NCI-H1930 (cell line): ENCODE results near the gene MTMR3.
"Not testable (repeated sequence)": the region's sequence is repeated elsewhere in the genome, so short reads cannot be mapped to it uniquely, and the experiment has no call there.

Experiments used
- DNase-seq, 2 experiments: peaks; one replicate each; lab custom pipeline; 2025; lab: John Stamatoyannopoulos, UW

Gene MTMR3

GRCh38 chr22:29967461-29967860 is 84.5 kb downstream of the MTMR3 start:
- DNase-seq: no peak

DNA sequence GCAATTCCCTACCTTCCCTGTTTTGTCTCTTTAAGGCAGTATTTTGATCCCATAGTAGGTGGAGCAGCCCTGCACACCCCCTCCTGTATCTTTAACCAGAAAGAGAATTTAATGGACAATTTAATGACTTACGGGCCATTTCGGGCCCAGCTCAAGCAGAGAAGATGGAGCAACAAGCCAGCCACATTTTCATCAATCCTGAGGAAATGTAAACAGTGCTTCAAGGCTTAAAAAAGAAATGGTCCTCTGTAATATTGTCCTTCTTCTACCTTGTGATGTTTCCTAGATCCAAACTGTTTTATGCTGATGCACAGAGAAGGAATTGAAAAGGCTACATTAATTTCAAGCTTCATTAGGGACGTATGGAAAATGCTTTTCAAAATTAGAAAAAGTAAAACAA is 88.6 kb downstream of the MTMR3 start:
- no peak for DNase-seq

DNA sequence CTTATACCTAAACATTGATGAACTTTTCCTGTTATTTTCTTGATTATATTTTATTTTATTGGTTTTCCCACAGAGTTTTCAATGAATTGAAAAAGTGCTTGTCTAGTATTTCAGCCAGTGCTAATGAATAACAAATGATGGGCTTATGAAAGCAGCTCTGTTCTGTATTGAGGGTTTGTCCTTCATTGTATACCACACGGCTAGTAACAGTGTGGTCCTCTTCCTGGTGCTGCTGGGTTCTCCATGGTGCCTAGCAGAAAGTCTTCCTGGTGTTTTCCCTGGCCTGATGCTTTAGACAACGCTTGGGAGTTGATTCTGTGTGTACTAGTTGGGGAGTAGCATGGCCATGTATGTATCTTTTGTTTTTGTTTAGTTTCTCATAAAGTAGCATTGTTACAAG is 89.1 kb downstream of the MTMR3 start:
- no peak for DNase-seq

DNA sequence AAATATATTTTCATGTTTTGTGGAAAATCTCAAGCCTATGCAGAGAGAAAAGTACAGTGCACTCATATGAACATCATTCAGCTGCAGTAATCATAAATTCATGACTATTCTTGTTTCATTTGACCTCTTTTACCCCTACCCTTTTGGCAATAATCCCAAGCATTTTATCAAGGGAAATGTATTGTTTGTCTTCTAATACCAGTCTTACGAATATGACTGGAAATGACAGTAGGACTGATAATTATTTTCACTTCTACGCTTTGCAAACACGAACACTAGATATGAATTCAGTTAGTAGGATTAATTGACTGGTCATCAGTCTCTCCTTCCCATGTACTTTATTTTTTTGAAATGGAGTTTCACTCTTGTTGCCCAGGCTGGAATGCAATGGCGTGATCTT is 90.3 kb downstream of the MTMR3 start:
- DNase-seq: no peak

DNA sequence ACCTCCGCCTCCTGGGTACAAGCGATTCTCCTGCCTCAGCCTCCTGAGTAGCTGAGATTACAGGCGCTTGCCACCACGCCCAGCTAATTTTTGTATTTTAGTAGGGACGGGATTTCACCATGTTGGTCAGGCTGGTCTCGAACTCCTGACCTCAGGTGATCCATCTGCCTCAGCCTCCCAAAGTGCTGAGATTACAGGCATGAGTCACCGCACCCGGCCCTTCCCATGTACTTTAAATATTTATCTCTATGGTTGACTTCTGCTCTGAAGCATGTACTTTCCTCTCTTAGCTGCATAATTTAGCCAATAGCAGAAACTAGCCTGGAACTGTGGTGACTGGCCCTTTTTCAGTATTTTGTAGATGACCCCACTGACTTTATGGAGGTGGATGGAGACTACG is 90.7 kb downstream of the MTMR3 start:
- DNase-seq: not testable (repeated sequence)

DNA sequence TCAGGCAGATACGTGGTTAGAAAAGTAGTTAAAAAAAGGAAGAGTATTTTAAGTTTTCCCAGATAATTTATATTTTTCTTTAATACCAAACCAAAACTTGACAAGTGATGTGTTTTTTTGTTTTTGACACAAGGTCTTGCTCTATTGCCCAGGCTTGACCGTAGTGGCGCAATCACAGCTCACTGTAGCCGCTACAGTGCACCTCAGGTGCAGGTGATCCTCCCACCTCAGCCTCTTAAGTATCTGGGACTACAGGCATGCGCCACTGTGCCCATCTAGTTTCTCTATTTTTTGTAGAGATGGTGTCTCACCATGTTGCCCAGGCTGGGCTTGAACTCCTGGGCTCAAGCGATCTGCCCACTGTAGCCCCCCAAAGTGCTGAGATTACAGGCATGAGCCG is 92.5 kb downstream of the MTMR3 start:
- DNase-seq: no peak

- no peak for DNase-seq
Measured at GRCh38 chr22:29977107-29977506, 94.1 kb downstream of the MTMR3 start.

- no peak for DNase-seq
Measured at GRCh38 chr22:29979777-29980321, 96.9 kb downstream of the MTMR3 start.

DNA sequence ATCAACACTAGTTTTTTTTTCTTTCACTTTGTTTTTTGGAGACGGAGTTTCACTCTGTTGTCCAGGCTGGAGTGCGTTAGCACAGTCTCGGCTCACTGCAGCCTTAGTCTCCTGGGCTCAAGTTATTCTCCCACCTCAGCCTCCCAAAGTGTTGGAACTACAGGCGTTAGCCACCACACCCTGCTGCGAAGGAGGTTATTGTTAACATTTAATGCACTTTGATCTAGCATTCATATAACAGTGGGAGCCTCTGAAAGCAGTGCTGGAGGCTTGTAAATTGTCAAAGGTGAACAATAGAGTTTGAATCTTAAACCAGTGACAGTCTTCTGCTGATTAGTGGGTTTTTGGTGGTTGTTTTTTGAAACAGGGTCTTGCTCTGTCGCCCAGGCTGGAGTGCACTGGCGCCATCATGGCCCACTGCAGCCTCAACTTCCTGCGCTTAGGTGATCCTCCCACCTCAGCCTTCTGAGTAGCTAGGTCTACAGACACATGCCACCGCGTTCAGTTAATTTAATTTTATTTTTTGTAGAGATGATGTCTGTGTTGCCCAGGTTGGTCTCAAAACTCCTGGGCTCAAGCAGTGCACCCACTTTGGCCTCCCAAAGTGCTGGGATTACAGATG is 100.4 kb downstream of the MTMR3 start:
- DNase-seq: no peak

- DNase-seq: no peak
Measured at GRCh38 chr22:29985912-29986311, 102.9 kb downstream of the MTMR3 start.

DNA sequence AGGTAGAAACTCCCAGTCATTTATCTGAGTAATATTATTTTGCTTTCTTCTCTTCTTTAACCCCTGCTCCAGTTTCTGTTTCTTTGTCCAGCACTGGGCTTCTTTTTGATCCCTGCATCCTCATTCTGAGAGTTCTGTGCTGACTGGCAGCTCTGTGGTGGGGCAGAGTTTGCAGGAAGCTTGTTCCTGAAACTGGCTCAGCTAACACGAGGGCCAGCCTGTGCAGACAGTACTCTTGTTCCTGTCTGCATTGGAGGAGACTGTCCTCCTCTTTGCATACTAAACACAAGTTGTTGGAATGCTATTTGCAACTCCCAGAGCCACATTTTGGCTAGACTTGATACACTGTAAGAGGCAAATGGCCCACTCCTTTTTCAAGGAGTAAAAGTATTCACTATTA is 104.2 kb downstream of the MTMR3 start:
- DNase-seq: no peak

GRCh38 chr22:29988719-29989118 is 105.7 kb downstream of the MTMR3 start:
- no peak for DNase-seq

- DNase-seq: no peak
Measured at GRCh38 chr22:29989446-29989845, 106.5 kb downstream of the MTMR3 start.

DNA sequence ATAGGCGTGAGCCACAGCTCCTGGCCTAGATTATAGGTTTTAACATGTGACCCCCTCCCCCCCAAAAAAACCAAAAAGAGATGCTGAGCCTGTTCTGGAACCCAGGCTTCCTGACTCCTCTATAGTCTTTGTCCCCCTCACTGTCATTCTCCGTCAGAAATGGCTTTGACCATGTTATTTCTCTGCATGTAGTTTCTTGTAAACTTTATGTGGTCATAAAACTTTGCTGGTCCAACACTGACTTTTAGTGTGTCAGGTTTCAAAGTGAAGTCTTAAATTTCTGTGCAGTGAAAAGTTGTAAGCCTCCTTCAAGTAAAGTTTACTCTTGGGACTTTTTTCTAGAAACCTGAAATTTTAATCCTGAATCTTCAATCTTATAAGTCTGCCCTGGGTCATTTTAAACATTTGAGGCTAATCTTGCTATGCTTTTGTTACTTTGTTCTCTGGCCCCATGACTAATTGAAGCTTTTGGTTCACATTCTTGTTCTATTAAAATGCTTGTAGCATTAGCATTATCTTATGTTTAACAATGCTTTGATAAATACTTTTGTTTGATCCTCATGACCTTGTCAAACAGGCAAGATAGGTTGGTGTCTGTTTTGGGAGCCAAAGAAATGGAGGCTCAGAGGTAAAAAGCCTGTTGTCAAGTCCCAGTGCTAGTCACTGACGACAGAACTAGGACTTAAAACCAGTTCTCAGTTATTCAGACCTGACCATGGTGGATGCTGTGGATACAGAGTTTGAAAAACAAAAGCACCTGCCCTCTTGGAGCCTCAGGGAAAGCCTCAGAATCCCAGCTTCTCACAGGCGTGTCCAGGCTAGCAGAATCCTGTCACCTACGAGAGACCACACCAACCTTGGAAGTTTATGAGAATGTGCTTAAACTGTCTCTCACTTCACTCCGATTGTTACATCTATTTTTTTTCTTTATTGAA is 109.6 kb downstream of the MTMR3 start:
- no peak for DNase-seq

- DNase-seq: no peak
Measured at GRCh38 chr22:29994027-29994715, 111.2 kb downstream of the MTMR3 start.

GRCh38 chr22:29994943-29995342 is 112.0 kb downstream of the MTMR3 start:
- no peak for DNase-seq

DNA sequence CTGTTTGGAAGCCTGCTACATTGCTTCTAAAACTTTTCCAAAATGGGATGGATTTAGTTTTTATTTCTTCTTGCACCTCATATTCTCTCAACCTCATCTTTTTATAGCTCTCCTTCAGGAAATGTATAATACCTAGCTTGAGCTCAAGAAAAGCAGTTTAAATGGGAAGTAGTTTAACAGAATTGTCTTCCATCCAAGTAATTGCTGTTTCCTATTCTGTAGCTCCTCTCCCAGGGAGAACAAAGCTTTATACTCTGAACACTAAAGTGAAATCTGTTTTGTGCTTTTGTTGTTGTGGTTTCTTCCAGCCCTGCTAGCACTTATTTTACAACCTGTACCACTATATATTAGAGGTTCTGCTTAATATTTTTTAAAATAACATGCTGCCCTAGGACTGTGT is 114.1 kb downstream of the MTMR3 start:
- no peak for DNase-seq

DNA sequence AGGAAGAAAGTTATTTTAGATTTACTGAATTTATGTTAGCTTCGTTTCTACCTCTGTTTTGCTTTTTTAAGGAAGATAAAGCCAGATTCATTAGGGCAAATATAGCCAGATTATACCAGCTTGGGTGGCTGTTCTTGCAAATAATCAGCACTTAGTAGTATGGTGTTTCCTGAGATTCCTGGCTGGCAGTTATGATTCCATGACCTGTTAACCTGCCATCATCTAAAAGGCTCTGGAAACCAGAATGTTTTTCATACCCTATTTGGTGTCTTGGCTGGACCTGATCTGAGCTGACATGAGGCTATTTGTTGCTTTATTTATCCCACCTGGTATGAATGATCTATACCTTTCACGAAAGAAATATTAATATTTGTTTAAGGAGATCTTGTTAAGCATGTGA is 114.5 kb downstream of the MTMR3 start:
- no peak for DNase-seq

DNA sequence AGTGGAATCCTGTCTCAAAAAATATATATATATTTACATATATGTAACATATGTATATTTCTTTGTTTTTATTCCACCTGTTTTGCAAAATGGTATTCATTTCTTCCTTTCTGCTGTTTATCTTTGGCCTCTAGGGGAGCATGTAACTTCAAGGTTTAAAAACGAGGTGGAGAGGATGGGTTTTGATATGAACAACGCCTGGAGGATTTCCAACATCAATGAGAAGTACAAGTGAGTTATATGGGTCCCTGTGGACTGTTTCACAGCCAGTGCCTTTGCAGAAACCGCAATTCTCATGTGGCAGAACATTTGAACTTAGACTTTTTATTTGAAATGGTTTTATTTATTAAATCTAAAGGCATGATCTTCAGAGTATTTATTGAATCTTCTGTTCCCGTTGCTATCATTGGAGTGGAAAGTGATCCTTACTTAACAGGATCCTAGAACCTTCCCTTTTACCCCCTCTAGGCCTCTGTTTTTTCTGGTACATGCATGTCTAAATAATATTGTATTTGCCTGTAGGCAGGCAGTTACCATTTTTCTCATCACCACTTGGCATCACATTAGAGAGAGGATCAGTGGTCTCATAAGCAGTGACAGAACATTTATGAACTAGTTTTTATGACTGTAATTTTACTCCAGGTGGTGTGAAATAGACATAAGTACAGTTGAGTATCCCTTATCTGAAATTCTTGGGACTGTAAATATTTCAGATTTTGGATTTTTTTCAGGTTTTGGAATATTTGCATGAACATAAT is 115.8 kb downstream of the MTMR3 start:
- no peak for DNase-seq

DNA sequence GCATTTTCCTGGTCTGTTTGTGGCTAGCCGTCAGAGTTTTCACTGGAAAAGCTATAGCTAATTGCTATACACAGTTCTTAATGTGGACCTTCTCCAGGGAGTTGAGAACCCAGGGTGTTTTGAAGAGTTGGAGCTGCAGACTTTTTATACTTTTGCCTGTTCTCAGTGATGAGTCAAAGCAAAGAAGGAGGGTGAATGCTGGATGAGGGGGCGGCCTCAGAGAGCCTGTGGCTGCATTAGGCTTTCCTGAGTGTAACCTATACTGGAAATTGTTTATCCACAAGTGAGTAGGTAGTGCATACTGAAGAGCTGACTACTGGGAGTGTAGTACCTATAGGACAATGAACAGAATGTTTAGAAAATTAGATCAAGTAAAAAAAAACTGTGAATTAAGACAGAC is 117.6 kb downstream of the MTMR3 start:
- no peak for DNase-seq

GRCh38 chr22:30001459-30001858 is 118.5 kb downstream of the MTMR3 start:
- DNase-seq: no peak
